HG02870 (cell line): Measurements from ENCODE around the gene GPC4.
"Not testable (repeated sequence)": the region's sequence is repeated elsewhere in the genome, so short reads cannot be mapped to it uniquely, and the experiment has no call there.

Source experiments
- ATAC-seq: cut with Tn5 transposase; IDR thresholded peaks from one replicate; pipeline ENCODE4 v1.9.1; 2021; ENCODE audit warnings: mild to moderate bottlenecking, moderate library complexity; ENCODE audit not compliant: unreplicated experiment

GPC4 gene

DNA sequence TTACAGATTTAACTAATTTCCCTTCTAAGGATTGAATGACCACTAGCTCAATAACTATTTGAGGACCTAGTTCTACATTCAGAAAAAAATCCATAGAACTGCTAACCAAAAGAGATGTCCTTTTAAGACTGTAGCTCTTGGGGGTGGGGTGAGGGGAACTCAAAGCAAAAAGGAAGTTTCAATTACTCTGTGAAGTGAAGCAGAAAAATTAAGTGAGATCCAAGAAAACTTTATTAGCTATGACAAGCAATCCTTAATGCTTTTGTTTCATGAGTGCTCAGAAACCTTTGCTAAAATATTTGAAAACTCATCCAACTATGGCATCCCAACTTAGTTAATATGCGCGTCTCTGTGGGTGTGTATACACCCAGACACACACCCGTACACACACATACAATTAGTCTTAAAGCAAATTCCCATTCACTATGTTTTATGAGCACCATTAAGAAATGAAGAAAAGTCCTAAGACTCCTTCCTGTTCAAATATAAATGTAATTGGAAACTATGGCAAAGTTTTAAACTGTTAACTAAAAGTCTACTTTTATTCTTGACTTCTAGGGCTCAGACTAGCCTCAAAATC is 44.5 kb downstream of the GPC4 start:
- no peak for ATAC-seq

DNA sequence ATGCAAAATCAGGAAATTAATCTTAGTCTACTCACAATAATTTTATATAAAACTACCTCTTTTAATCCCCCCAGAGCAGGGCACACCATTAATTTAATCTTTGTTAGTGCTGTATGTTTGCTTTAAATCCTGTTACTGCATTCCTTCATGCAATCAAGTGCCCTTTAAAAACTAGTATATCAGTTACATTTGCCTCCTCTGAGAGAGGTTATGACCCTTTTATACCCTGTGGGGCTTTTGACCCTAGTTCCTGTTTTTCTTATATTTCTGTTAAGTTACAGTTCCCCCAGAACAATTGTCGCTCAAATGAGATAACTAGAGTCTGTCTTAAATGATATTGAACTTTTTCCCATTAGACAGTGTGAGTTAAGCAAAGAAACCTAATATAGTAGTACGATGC is 46.2 kb downstream of the GPC4 start:
- no peak for ATAC-seq

DNA sequence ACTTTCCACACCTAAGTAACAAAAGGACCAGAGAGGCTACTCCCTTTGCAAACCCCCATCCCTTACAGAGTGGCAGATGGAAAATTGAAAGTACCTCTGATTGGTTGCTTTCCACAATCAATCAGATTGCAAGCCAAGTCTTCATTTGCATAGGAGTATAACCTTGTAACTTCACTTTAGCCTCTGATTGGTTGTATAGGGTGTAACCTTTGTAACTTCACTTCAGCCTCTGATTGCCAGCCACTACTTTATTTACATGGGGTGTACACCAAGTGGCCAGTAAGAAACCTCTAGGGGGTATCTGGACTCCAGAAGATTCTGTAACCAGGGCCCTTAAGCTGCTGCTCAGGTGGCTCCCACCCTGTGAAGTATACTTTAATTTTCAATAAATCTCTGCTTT is 48.6 kb downstream of the GPC4 start:
- no peak for ATAC-seq

DNA sequence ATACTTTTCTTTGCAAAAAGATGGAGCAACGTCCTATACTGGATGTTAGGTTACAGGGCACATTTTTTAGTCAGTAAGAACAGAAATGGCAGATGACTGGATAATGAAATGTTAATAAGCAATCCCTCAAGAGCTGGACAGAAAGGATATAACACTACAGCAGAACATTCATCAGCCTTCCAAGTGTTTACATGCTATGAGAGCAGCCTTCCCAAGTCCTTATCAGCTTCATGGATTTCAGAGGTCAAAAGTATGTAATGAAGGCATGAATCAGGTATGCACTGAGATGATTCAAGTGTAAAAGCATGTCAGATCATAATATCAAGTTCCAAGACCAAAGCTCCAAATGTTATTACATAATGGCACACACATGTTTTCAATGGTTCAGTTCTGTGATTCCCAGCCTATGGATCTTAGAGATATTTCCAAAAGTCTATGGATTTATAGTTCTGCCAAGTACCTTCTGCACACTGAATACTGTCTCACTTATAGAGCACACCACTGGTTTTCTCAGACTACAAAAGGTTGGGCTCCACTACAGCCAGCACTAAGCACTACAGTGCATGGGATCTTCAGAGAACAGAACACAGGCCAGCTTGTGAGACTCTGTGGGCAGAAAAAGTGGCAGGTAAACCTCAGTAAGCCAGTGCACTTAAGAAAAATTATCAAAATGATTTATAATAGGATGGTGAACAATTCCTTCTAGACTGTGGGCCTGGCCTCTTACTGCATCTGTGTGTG is 49.2 kb downstream of the GPC4 start:
- ATAC-seq = no peak

DNA sequence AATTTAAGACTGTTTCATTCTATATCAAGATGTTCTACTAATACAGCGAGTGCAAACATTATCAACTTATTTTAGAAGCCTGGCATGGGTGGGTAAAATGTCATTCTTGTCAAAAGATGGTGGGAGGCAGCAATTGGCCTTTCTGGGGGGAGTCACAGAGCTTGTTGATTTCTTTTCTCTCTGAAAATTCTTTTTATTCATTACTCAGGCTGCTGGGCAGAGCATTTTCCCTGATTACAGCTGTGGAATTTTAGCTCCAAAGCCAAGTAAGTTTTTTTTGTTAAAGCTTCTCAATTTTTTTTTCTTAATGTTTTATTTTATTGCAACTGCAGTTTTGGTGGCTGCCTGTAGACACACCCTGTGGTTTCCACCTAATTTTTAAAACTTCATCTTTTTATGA is 50.4 kb downstream of the GPC4 start:
- ATAC-seq = no peak

DNA sequence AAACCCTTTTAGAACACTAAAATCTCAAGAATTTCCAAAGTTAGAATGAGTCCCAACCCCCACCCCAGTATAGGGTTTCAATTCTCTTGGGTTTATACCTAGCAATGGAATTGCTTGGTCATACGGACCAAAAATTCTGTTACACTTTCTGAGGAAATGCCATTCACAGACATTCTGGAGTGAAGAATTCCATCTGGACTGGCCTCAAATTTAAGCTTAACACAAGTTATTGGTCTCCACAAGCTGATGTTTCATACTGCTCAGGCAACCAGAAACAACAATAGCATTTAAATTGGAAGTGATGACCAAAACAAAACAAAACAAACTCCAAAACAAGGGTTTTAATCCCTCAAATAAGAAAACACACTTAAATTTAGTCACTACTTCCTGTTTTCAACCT is 51.1 kb downstream of the GPC4 start:
- ATAC-seq = no peak

DNA sequence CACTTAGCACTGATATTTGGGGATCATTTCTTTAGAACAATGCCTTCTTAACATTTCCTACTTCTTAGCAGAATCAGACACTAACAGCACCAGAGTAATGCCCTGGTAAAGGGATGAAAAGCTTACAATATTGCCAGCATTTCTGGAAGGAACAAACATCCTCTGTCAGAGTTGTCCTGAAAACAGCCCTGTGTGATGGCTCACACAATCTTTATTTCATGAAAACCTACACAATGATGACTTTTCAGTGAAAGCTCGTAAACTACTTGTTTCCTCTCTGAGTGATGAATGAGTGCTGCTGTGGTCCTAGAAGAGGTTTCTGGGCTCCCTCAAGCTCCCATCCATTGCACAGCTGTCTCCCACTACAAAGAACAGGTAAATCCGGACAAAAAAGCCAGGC is 52.8 kb downstream of the GPC4 start:
- no peak for ATAC-seq

DNA sequence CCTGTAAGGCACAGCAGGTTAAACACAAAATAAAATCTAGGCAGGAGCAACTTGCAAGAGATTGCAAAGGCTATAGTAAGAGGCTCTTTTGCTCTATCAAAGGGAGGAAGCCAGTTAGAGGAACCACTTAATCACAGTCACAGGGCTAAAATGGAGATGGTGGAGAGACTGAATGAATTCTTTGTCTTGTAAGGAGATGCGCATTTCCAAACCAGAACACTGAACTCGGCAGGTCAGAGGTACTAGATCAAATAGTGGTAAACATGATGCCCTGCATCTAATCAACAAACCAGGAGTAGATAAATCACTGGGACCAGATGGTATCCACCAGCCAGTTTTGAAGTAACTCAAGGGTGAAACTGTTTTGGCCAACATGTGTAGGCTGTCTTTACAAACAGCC is 55.8 kb downstream of the GPC4 start:
- ATAC-seq = no peak

DNA sequence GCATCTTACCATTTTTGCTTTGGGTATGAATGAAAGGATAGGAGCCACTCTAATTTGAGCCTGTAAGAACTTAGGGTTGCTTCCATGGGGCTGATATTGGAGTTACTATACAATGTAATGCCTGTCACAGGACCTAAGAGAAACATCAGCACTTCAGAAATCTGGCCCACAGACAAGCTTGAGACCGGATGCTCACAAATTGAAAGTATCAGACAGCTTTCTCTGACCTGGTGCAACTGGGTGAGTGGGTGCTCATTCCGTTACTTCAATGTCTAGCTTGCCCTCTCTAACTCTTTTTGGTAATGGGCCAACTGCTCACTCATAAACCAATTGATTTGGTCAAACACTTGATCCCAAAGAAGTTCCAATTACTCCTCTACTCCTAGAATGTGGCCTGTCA is 62.1 kb downstream of the GPC4 start:
- ATAC-seq = no peak

DNA sequence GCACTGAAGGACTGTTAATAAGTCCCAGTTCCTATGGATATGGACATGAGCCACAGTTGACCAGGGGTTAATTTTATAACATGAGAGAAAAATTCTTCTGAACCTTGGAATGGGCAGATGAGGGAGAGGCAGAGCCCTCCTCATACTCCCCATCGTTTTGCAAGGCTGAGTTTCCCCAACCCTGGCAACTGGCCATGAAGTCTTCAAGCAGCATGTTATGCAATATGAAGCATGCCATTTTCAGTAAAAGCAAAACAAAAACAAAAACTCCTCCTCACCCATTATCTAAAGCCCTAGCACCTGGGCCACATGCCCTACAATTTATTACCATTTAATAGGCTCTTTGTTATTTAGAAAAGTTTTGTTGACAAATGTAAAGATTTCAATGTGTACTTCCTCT is 64.5 kb downstream of the GPC4 start:
- ATAC-seq = no peak

DNA sequence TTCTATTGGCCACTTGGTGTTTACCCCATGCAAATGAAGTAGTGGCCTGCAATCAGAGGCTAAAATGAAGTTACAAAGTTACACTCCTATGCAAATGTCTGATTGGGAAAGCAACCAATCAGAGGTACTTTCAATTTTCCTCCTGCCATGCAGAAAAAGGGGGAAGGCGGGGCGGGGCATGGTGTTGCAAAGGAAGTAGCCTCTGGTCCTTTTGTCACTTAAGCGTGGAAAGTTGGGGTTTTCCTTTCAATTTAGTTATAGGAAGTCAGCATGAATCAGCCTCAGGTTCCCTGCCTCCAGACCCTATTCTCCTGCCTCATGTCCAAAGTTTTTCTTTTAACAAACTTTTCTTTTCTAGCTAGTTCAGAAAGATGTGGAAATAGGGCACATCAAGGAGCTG is 69.3 kb downstream of the GPC4 start:
- ATAC-seq = no peak

DNA sequence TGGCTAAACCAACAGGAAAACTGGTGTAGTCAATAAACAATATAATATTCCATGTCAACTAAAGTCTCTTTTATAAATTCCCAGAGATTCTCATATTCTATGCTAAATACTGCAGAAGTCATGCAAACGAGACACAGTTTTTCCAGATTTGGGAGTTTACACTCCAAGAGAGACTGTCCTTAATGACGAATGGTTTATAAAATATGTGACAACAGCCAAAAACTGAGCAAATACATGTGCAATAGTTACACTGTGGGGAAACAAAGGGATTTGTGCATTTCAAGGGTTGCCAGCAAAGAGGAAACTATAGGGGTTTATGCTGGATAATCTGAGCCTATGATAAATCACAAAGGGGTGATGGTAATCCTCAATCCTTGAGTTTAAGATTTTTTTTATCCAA is 75.7 kb downstream of the GPC4 start:
- ATAC-seq = no peak

DNA sequence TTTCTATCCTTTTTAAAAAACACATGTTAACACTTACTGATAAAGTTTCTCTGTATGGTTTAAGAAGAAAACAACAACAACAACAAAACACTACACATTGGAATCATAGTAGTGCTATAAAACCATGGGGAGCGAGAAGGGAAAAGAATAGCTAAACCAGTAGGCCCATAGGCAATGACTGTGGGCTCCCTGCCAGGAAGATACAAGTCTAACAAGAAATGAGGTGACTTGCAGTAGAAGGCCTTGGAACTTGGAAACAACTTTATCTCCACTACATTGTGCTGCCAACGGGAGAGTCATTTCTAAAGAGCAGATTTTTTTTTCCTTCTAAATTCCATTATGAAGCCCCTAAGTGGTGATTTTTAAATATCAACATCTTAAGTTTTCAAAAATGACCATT is 78.0 kb downstream of the GPC4 start:
- ATAC-seq = no peak

DNA sequence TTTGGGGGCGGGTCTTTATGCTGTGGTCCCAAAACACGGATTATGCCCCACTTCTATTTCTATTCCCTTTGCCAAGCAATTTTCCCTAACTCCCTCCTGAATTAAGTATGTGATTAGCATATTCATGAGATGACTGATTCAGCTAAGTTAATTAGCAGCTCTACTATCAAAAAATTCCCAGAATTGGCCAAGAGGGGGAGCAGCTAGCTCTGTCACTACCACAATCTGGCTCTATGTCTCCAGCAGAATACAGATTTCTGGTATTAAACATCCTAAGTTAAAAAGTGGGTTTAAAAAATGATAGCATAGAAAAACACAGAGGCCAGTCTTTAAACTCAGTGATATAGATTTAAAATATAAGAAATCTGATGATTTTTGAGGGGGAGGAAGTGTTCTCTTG is 80.3 kb downstream of the GPC4 start:
- no peak for ATAC-seq

DNA sequence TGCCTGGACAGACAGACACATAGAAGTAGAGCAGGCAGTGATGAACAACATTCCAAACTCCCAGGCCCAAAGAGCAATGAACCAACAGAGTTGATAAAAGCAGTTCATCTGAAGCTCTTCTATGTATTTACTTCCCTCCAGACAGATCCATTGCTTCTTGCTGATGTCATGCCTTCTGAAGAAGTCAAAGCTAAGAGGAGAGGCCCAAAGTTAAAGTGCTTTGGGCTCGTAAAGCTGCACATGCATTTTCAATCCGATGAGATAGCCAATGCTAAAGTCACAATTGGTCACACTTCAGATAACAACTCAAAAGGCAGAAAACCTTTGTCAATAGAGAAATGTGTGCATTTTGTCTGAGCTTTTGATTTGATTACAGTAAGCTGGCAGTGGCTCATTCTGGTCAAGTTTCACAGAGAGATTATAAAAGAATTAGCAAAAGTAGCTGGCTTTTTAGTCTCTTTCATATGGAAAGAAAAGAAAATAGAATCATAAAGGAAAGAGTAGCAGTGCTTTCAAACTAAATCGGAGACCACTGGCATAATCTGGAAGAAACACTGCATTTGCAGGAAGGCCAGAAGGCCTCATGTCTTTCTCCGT is 82.0 kb downstream of the GPC4 start:
- no peak for ATAC-seq

DNA sequence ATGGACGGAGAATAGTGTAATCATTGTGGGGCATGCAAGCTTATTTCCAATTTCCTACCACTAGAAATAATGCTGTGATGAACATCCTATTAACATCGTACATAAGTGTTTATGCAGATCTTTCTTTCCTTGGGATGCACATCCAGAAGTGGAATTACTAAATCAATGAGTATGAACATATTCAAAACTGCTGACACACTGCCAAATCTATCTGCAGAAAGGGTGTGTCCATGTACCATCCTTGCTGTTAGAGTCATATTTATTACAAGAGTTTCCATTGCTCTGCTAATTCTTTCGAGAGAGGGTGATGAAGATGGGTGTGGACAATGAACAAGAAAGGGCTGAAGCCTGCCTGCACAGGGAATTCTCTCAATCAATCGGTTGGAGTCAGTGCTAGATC is 82.6 kb downstream of the GPC4 start:
- ATAC-seq = no peak

DNA sequence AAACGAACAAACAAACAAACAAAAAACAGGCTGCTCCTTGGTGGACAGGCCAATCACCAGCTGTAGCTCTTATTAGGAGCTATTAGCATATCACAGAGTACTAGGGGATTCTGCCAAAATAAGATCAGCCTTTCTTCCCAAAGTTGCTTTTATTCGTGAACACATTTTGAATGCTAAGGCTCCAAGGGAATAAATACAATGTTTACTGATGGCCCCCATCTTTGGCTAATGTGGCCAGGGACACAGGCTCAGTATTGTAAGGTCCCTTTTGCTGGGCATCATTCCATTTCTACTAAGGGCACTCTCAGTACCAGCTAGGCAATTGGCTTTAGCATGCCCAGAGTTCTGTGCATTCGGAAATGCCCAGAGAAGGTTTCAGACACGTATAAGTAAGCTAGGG is 84.3 kb downstream of the GPC4 start:
- no peak for ATAC-seq

DNA sequence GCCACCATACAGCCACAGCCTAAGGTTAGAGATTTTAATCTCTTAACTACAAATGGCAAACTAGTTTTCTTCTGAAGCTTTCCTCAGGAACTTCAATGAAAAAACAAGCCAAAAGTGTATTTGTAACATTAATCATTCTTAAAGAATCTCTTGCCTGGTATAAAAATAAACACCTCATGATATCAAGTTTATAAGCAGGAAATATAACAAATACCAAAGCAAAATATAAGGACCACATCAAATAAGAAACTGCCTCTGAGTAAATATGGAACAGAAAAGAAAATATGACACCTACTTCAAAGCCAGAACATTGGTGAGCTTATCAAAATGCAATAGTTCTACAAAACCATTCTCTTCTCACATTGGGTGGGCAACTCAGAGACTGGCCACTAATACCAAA is 89.9 kb downstream of the GPC4 start:
- ATAC-seq = no peak

DNA sequence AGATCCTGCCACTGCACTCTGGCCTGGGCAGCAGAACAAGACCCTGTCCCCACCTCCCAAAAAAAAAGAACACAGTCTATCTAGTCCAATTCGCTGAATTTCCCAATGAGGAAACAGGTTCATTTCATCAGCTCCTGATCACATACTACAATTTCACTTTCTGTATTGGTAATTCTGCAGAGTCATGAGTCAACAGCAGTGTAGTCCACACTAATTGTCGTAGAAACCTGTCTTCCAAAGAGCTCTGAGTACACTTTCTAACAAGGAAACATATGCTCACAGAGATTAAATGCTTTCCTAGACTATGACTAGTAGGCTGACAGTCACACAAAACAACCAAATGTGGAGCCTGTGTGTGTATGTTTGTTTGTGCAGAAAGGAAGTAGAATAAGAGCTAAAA is 91.9 kb downstream of the GPC4 start:
- ATAC-seq = no peak

DNA sequence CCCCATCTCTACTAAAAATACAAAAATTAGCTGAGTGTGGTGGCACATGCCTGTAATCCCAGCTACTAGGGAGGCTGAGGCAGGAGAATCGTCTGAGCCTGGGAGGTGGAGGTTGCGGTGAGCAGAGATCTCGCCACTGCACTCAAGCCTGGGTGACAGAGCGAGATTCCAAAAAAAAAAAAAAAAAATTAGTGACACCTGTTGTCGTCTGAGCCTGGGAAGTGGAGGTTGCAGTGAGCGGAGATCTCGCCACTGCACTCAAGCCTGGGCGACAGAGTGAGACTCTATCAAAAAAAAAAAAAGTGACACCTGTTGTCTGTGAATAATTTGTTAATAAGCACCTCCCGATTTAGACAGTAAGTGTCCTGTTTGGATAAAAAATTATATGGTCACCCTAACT is 93.0 kb downstream of the GPC4 start:
- not testable (repeated sequence) for ATAC-seq

DNA sequence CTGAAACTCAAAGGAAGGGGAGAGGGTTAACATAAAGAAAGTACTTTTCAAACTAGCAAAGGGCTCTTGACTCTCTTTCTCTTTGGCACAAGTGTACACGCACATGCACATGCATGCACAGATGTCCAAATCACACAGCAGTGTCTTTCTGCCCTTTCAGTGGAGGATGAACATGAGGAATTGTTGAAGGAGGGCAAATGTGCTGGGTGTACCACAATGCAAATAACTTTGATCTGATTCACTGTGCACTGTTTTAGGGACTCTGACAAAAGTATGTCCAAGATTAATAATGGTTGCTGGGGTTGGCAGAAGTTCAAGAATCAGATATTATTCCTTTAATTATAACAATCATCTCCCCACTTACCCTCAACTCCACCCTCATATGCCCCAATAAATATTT is 93.8 kb downstream of the GPC4 start:
- no peak for ATAC-seq

DNA sequence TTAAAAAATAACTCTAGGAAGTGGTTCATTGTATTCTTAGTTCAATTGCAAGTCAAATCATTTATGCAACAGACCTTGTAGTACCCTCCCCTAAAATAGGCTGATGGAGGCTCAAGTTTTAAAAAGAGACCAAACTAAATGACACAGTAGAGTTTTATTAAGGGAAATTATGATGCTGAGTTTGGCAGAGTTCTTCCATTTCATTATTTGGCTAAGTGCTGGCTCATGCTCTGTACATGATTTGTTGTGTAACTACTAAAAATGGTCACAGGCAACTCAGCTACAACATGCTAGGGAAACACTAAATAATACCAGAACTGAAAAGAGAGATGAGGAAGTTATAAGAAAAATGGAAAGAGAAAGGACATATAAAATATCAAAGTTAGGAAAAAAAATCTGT is 101.0 kb downstream of the GPC4 start:
- ATAC-seq = no peak

DNA sequence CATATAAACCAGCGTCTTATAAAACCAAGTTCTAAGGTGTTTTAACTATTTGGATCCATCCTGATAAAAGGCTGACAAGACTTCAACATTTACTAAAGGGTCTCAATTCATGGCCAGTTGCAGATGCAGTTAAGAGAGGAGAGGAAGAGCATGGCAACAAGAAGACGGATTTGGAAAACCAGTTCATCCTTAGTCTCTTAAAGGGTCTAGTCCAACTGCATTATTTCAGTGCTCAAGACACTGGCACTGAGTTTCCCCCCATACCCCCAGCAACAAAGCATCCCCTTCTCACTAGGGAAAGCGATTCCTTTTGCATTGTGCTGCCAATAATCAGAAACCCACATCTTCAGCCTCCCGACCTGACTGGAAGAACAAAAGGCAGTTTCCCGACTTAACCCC is 106.8 kb downstream of the GPC4 start:
- no peak for ATAC-seq
